Measurements from ENCODE around the gene SCML1. TPM values are rescaled to one million over a fixed set of nuclear protein-coding genes. Genes with fewer than 3 reads are reported as not detected.
A peak's percentile ranks its signal among the peaks of the same experiment; 100 is the strongest.

SCML1 gene
- polyA plus RNA-seq, 1 donor from 2014 or later, result 9.4 TPM

DNA sequence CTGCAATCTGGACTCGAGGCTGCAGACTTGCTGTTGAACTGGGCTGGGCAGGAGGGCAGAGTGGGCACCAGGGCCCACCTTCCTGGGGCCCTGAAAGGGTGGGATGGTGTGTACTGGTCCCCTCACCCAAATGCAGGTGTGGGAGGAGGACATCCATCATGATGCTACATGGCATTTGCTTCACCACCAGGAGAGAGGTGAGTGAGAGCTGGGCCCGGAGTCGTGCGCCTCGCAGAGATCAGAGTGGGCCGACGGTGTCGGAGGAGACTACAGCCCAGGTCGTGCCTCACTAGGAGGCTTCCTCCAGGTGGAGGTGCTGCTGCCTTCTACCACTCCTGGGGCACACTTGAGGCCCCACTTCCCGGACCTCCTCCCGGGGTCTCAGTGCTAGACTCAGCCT, 50.3 kb downstream of the SCML1 start:
- no peak overlapping the region for H3K9ac ChIP-seq (ENCODE audit: low read length)
- no peaks in the 10 kb centered on the region for H3K9me3 ChIP-seq (ENCODE audit: low read length)
- no peaks in the 10 kb centered on the region for H3K27me3 ChIP-seq (ENCODE audit: insufficient read depth, low read depth, low read length)
- no peaks in the 10 kb centered on the region for H3K79me2 ChIP-seq (replicated peaks; ENCODE audit: insufficient read depth, low read length)
- H3K9me2 ChIP-seq (ENCODE audit: insufficient read depth, low read length), result no peaks in the 10 kb centered on the region
- TF ChIP-seq MXI1 (conservative IDR thresholded peaks at IDR 0.05; ENCODE audit: poor library complexity, severe bottlenecking), result no peak
- H3F3A ChIP-seq (ENCODE audit: insufficient read depth, low read length, poor library complexity, severe bottlenecking), result no peaks in the 10 kb centered on the region
- no peaks in the 10 kb centered on the region for H3K36me3 ChIP-seq (ENCODE audit: insufficient read depth, low read length)
- H2AFZ ChIP-seq (ENCODE audit: low read depth, low read length), result no peak overlapping the region
- H3K4me2 ChIP-seq (ENCODE audit: low read length), result no peak overlapping the region
- no peaks in the 10 kb centered on the region for H4K20me1 ChIP-seq (ENCODE audit: insufficient read depth)
- no peak overlapping the region for H3K4me3 ChIP-seq (ENCODE audit: low read length)
- no peak overlapping the region for H3K27ac ChIP-seq (ENCODE audit: low read length)

DNA sequence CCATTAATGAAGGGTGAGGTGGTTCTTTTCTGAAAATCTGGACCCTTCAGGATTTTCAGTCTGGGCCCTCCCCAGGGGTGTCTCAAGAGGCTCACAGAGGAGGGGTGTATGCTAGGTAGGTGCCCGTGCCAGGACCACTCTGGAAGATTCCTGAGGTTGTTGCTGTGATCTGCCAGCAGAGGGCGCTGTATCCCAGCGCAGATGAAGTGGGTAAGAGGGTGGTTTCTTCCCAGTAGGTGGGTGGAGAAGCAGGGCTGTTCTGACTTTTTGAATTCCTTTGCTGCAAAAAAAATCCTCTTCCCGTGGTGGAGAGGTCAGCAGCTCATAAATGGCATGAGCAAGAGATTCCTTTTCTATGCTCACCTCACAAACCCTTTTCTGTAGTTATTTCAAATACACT, 51.1 kb downstream of the SCML1 start:
- Histone ChIP-seq H3K4me2 (ENCODE audit: low read length) (no peak overlapping the region), H3K27me3 (ENCODE audit: insufficient read depth, low read depth, low read length) (no peaks in the 10 kb centered on the region), H3K36me3 (ENCODE audit: insufficient read depth, low read length) (no peaks in the 10 kb centered on the region), H3K9me2 (ENCODE audit: insufficient read depth, low read length) (no peaks in the 10 kb centered on the region), H3K4me3 (ENCODE audit: low read length) (no peak overlapping the region), H3F3A (ENCODE audit: insufficient read depth, low read length, poor library complexity, severe bottlenecking) (no peaks in the 10 kb centered on the region), H3K27ac (ENCODE audit: low read length) (no peak overlapping the region), H4K20me1 (ENCODE audit: insufficient read depth) (no peaks in the 10 kb centered on the region), H2AFZ (ENCODE audit: low read depth, low read length) (no peak overlapping the region), H3K9ac (ENCODE audit: low read length) (no peak overlapping the region), H3K79me2 (replicated peaks; ENCODE audit: insufficient read depth, low read length) (no peaks in the 10 kb centered on the region), H3K9me3 (ENCODE audit: low read length) (no peaks in the 10 kb centered on the region)
- no peak for TF ChIP-seq MXI1 (conservative IDR thresholded peaks at IDR 0.05; ENCODE audit: poor library complexity, severe bottlenecking)
- TF ChIP-seq POLR2AphosphoS5 (IDR thresholded peaks at IDR 0.05), result no peak
- TF ChIP-seq RAD21 (conservative IDR thresholded peaks at IDR 0.05), result peak; percentile 60
- peak; percentile 64 for TF ChIP-seq SMC3 (conservative IDR thresholded peaks at IDR 0.05; ENCODE audit: poor library complexity)
- TF ChIP-seq EP300 (conservative IDR thresholded peaks at IDR 0.05; ENCODE audit: poor library complexity, severe bottlenecking), result no peak
- TF ChIP-seq, protein P1, sequence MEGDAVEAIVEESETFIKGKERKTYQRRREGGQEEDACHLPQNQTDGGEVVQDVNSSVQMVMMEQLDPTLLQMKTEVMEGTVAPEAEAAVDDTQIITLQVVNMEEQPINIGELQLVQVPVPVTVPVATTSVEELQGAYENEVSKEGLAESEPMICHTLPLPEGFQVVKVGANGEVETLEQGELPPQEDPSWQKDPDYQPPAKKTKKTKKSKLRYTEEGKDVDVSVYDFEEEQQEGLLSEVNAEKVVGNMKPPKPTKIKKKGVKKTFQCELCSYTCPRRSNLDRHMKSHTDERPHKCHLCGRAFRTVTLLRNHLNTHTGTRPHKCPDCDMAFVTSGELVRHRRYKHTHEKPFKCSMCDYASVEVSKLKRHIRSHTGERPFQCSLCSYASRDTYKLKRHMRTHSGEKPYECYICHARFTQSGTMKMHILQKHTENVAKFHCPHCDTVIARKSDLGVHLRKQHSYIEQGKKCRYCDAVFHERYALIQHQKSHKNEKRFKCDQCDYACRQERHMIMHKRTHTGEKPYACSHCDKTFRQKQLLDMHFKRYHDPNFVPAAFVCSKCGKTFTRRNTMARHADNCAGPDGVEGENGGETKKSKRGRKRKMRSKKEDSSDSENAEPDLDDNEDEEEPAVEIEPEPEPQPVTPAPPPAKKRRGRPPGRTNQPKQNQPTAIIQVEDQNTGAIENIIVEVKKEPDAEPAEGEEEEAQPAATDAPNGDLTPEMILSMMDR (IDR thresholded peaks at IDR 0.05; ENCODE audit: poor library complexity, severe bottlenecking), result peak; percentile 55
- TF ChIP-seq, protein P2, sequence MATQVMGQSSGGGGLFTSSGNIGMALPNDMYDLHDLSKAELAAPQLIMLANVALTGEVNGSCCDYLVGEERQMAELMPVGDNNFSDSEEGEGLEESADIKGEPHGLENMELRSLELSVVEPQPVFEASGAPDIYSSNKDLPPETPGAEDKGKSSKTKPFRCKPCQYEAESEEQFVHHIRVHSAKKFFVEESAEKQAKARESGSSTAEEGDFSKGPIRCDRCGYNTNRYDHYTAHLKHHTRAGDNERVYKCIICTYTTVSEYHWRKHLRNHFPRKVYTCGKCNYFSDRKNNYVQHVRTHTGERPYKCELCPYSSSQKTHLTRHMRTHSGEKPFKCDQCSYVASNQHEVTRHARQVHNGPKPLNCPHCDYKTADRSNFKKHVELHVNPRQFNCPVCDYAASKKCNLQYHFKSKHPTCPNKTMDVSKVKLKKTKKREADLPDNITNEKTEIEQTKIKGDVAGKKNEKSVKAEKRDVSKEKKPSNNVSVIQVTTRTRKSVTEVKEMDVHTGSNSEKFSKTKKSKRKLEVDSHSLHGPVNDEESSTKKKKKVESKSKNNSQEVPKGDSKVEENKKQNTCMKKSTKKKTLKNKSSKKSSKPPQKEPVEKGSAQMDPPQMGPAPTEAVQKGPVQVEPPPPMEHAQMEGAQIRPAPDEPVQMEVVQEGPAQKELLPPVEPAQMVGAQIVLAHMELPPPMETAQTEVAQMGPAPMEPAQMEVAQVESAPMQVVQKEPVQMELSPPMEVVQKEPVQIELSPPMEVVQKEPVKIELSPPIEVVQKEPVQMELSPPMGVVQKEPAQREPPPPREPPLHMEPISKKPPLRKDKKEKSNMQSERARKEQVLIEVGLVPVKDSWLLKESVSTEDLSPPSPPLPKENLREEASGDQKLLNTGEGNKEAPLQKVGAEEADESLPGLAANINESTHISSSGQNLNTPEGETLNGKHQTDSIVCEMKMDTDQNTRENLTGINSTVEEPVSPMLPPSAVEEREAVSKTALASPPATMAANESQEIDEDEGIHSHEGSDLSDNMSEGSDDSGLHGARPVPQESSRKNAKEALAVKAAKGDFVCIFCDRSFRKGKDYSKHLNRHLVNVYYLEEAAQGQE (IDR thresholded peaks at IDR 0.05; ENCODE audit: borderline replicate concordance), result no peak
- TF ChIP-seq EZH2 (IDR thresholded peaks at IDR 0.05; ENCODE audit: borderline replicate concordance, insufficient read depth, low read length, poor library complexity, severe bottlenecking), result no peak
- no peak for TF ChIP-seq TAF1 (IDR thresholded peaks at IDR 0.05; ENCODE audit: low read depth)

Measured in neural cell (in vitro differentiated cells).